Panc1 (cell line): ENCODE results near the gene KMT2D.

Experiments
- CTCF ChIP-seq: fragments of 450-650 bp; IDR thresholded peaks from 2 replicates; pipeline ENCODE4 v1.5.1; 2017; ENCODE audit warnings: mild to moderate bottlenecking
- POLR2AphosphoS5 ChIP-seq: IDR thresholded peaks from 2 replicates; pipeline ENCODE4 v1.6.1; 2012; ENCODE audit warnings: mild to moderate bottlenecking, low read depth, low read length, moderate library complexity
- REST ChIP-seq, 2 experiments: IDR thresholded peaks; 2 replicates each; pipeline ENCODE4 v1.6.1; 2011 to 2012; ENCODE audit warnings: low read depth in 2 of 2, control low read depth in 1 of 2, low read length in 1 of 2, mild to moderate bottlenecking in 1 of 2, moderate library complexity in 1 of 2; ENCODE audit not compliant: insufficient read depth in 1 of 2
- SIN3A ChIP-seq: IDR thresholded peaks from 2 replicates; pipeline ENCODE4 v1.6.1; 2012; ENCODE audit warnings: low read depth, mild to moderate bottlenecking, low read length, moderate library complexity, borderline replicate concordance; ENCODE audit not compliant: insufficient read depth
- TCF7L2 ChIP-seq: IDR thresholded peaks from 2 replicates; pipeline ENCODE4 v1.6.1; 2011; ENCODE audit warnings: mild to moderate bottlenecking, low read depth, low read length, inconsistent platforms

- no peak for TF ChIP-seq CTCF
- TF ChIP-seq POLR2AphosphoS5, result no peak
- TF ChIP-seq TCF7L2, result no peak
- no peak for TF ChIP-seq SIN3A
- TF ChIP-seq REST (IDR thresholded peaks at IDR 0.05; ENCODE audit: insufficient read depth in 1 of 2, low read depth in 2 of 2, low read length in 1 of 2), result no peak
Measured at GRCh38 chr12:49032276-49032675, 28.3 kb downstream of the KMT2D start.
